AG20443 (cell line): ENCODE measurements around the gene IL17RD.

ENCODE experiments used
- DNase-seq: peaks from one replicate; pipeline ENCODE4 v3.0.0; 2012; ENCODE audit warnings: low spot score, mixed read lengths

The IL17RD gene

GRCh38 chr3:57130571-57131209, 34.5 kb downstream of the IL17RD start:
- DNase-seq = no peak

DNA sequence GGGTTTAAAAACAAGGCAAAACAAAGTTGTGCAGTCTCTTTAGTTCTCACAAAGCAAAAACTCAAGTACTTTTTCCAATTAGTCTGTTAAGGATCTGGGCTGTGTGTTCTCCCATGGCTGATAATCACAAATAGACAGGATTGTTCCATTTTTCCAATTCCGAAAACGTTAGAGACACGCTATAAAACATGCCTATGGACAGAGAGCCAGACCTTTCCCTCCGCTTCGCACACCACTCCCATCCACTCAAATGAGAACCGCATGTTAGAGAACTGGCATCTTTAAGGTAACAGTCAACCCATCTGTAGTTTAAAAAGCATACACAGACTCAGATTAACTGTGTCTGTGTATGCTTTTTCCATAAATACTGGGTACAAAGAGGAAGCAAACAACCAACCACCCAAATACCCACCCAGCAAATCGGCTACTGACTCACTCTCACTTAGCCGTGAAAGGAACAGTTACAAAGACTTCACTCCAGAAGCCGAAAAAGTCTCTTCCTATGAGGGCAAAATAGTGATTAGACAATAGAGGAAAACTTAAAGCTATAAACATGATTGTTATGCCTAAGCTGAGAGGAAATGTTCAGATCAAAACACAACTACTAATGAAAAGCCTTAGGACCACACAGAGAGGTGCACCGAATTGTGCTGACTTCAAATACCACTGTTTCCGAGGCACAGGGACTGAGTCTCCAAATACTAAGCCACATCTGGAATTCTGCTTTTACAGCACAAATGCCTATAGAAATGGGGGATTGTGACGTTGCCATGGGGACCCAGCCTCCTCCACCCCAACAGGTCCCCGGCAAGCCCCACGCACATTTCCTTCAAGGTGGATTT, 36.1 kb downstream of the IL17RD start:
- DNase-seq = no peak

DNA sequence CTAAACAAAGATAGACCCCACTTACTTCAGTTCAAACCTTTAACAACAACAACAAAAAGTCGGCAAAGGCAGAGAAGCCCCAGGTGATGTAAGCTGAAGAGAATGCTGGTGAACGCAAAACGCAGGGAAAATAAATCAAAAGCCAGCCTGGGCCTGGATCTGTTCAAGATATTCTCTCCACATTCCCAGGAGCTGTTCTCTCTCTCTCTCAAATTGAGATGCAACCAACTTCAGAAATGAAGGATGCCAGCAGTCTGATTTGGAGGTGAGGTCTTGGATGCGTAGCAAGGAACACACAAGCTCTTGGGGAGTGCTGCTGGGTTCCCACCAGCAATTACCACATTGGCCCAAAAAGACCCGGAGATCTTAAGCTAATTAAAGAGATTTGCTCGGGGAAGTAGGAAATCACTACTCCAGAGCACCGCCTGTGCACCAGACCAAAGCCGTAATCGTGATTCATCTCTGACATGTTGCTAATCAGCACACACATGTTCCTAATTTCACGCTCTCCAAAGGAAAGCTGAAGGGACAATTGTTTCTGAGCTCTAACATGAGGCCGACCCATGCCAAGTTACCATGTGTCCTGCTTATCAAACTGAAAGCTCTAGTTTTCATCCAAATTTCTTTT, 37.1 kb downstream of the IL17RD start:
- DNase-seq = peak; percentile 76

DNA sequence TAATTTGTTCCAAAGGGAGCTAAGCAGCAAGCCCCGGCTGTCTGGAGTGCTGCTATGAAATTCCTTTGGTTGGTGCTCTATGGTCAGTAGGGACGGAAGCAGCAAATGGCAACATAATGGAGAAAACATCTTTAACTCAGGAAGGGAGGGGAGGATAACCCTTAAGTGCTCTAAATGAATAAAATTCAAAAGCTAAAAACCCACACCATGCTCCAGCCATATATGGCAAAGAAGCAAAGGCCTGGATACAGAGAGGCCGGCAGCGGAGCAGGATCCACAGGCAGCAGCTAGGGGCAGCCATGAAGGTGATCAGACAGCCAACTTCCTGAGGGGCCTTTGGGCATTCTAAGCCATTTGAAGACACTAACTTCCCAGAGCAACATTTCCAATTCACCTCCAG, 38.9 kb downstream of the IL17RD start:
- no peak for DNase-seq

DNA sequence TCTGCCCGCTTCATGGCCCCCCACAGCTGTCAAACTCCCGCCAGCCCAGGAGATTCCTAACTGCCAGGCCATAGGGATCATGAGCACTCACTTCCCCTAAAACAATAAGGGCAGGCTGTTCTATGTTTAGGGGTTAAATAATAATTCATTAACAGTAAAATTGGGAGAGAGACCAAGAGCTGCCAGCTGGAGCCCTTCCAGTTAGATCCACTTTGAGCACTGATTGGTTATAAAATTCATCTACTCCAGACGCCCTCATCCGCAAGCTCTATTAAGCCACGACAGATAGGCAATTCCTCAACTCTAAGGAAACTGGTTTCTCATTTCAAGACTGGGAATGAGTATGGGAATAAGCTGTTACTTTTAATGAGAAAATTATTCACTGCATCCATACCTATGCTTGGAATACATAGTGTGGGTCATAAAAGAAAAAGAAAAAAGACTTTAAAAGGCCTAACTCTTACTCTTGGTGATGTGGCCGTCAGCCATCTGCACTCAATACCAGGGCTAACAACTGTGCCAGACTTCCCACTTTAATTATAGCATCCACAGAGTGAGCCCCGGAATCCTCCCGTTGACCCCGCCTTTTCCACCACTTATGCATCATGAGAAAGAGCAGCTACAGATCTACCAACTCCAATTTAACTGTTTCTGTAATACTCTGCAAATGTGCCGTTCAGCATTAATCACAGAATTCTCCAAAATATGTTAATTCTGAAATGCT, 44.5 kb downstream of the IL17RD start:
- no peak for DNase-seq

- DNase-seq = no peak
These were observed 45.1 kb downstream of the IL17RD start for GRCh38 chr3:57120040-57120439.

GRCh38 chr3:57118254-57118653, 46.9 kb downstream of the IL17RD start:
- DNase-seq = no peak

DNA sequence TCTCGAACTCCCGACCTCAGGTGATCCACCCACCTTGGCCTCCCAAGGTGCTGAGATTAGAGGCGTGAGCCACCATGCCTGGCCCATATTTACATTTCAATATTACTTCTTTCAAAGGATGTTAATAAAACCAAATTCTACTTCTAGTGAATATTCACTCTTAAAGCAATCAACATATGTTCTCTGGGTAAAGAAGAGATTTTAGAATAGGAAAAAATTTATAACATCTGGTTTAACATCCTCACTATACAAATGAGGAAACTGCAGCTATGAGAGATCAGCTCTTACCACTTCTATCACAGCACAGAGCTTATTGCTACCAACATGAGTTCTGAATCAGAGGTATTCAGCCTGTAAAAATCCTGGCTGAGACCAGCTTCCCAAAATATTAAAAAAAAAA, 48.7 kb downstream of the IL17RD start:
- no peak for DNase-seq

DNA sequence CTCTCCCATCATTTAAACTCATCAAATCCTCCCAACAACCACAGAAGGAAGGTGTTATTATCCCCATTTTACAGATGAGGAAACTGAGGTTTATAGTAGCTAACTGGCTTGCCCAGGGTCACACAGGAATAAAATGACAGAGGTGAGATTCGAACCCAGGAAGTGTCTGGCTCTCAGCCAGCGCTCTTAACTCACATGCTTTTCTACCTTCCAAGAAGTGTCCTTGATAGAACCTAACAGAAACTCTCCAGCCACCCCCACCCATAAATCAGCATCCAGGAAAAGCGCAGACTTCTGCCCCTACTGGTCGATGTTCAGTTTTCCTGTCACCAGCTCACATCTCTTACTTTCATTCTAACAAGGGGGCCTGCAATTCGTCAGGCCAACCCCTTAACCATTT, 52.9 kb downstream of the IL17RD start:
- DNase-seq = no peak

DNA sequence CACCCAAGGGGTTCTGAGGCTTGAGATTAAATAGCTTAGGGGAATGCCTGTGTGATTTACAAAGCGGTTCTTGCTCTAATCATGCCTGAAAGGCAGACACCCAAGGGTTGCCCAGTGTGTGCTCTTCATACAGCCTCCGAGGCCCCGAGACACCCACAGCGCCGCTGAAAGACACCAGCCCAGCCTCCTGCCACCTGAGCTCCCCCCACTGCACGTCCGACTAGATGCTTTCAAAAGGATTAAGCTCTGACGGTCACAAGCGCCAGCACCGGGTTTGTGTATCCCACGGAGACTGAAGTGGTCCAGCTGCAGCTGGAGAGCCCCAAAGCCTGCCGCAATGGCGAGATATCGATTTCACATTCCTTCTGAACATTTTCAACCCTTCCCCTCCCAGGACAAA, 54.4 kb downstream of the IL17RD start:
- no peak for DNase-seq

GRCh38 chr3:57110214-57110613, 54.9 kb downstream of the IL17RD start:
- no peak for DNase-seq

GRCh38 chr3:57109437-57110199, 55.5 kb downstream of the IL17RD start:
- no peak for DNase-seq

DNA sequence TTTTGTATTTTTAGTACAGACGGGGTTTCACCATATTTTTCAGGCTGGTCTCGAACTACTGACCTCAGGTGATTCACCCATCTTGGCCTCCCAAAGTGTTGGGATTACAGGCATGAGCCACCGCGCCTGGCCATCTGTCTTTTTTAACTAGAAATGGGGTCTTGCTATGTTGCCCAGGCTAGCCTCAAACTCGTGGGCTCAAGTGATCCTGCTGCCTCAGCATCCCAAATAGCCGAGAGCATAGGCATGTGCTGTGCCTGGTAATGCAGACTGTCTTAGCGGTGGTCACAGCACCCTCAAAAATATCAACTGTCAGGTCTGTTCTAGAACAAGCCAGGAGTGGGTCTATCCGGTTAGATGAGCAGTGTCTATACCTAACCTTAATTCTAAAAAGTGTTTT, 56.5 kb downstream of the IL17RD start:
- DNase-seq = no peak

- DNase-seq = no peak
These were observed 59.6 kb downstream of the IL17RD start for GRCh38 chr3:57105585-57105984.

GRCh38 chr3:57100046-57100695, 65.0 kb downstream of the IL17RD start:
- DNase-seq = peak; percentile 81

GRCh38 chr3:57098418-57099310, 66.5 kb downstream of the IL17RD start:
- no peak for DNase-seq

- DNase-seq = no peak
These were observed 67.6 kb downstream of the IL17RD start for GRCh38 chr3:57097536-57097935.

DNA sequence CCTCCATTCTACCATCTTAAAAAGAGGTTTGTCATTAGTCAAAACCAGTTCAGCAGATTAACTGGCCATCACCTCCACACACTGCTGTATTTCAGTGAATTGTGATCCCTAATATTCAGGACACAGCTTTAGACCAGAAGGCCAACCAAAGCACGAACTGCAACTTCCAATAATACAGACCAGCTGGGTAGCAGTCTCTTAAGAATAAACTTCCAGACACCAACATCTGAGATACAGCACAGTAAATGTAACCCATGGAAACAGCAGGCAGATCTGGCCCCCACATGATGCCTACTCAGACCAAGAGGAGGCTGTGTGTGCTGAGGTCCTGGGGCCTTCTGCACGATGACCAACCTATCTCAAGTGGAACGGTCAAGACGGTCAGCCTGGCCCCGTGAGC, 69.8 kb downstream of the IL17RD start:
- no peak for DNase-seq

DNA sequence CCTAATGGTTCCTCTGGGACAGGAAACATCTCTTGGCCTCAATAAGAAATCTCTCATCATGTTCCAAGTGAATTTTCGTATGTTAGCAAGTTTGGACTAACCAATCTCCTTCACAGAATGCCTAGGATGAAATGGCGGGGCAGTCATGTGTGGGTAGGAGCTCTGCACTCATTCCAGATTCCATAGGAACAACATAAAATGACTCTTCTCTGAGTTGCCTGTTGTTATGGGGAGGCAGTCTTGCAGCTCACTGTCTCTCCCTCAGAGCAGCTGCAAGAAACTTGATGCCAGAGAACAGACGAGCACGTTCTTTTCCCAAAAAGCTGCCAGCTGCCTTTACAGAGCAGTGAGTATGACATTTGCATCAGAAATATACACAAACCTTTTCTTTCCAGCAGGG, 70.6 kb downstream of the IL17RD start:
- peak; percentile 40 for DNase-seq

- DNase-seq = no peak
These were observed 71.1 kb downstream of the IL17RD start for GRCh38 chr3:57093971-57094535.
